HepG2 (cell line): ENCODE measurements around the gene IFRD1. TPM values are rescaled to one million over a fixed set of nuclear protein-coding genes. Genes with fewer than 3 reads are reported as not detected.

Source experiments
- ARHGAP35 ChIP-seq: sonication (generic); formaldehyde crosslinking; IDR thresholded peaks from 2 replicates; pipeline ENCODE4 v1.9.0; 2022; ENCODE audit warnings: mild to moderate bottlenecking, inconsistent platforms, moderate library complexity, missing genetic modification reagents, borderline replicate concordance
- CBX5 ChIP-seq: sonication (generic); formaldehyde crosslinking; IDR thresholded peaks from 2 replicates; pipeline ENCODE4 v1.4.0; 2020; ENCODE audit warnings: missing genetic modification reagents, borderline replicate concordance
- EED ChIP-seq: sonication (generic); formaldehyde crosslinking; IDR thresholded peaks from 2 replicates; pipeline ENCODE4 v1.5.0; 2020; ENCODE audit warnings: mild to moderate bottlenecking, missing genetic modification reagents
- ELF3 ChIP-seq: IDR thresholded peaks from 2 replicates; pipeline ENCODE4 v1.6.1; 2016; ENCODE audit warnings: missing genetic modification reagents, missing compliant biosample characterization
- HNF1B ChIP-seq: sonication (generic); formaldehyde crosslinking; IDR thresholded peaks from 2 replicates; pipeline ENCODE4 v1.5.1; 2020; ENCODE audit warnings: mild to moderate bottlenecking, moderate library complexity, missing genetic modification reagents
- HNF4A ChIP-seq: sonication (generic); formaldehyde crosslinking; IDR thresholded peaks from 2 replicates; pipeline ENCODE4 v1.4.0; 2020; ENCODE audit warnings: missing genetic modification reagents
- HOXA7 ChIP-seq: sonication (generic); formaldehyde crosslinking; IDR thresholded peaks from 2 replicates; pipeline ENCODE4 v1.8.1; 2022; ENCODE audit warnings: mild to moderate bottlenecking, missing genetic modification reagents, moderate library complexity
- SIX4 ChIP-seq: sonication (generic); formaldehyde crosslinking; IDR thresholded peaks from 2 replicates; pipeline ENCODE4 v1.4.0; 2020; ENCODE audit warnings: missing genetic modification reagents
- ZBTB46 ChIP-seq: sonication (generic); formaldehyde crosslinking; IDR thresholded peaks from 2 replicates; pipeline ENCODE4 v1.4.0; 2020; ENCODE audit warnings: mild to moderate bottlenecking, missing genetic modification reagents, borderline replicate concordance
- ZFP62 ChIP-seq: sonication (generic); formaldehyde crosslinking; IDR thresholded peaks from 2 replicates; pipeline ENCODE4 v1.4.0; 2020; ENCODE audit warnings: missing genetic modification reagents
- ZFYVE20 ChIP-seq: sonication (generic); formaldehyde crosslinking; IDR thresholded peaks from 2 replicates; pipeline ENCODE4 v1.8.0; 2023; ENCODE audit warnings: low read depth, mild to moderate bottlenecking, moderate library complexity, missing genetic modification reagents, borderline replicate concordance
- ZGPAT ChIP-seq: IDR thresholded peaks from 2 replicates; pipeline ENCODE4 v1.6.1; 2016; ENCODE audit warnings: mild to moderate bottlenecking
- ZNF180 ChIP-seq: sonication (generic); formaldehyde crosslinking; IDR thresholded peaks from 2 replicates; pipeline ENCODE4 v1.4.0; 2020; ENCODE audit warnings: low read depth, missing genetic modification reagents, borderline replicate concordance
- ZNF367 ChIP-seq: sonication (generic); formaldehyde crosslinking; IDR thresholded peaks from 2 replicates; pipeline ENCODE4 v1.4.0; 2020; ENCODE audit warnings: missing genetic modification reagents, borderline replicate concordance
- ZNF431 ChIP-seq: sonication (generic); formaldehyde crosslinking; IDR thresholded peaks from 2 replicates; pipeline ENCODE4 v1.9.0; 2022; ENCODE audit warnings: missing genetic modification reagents, low read depth, mild to moderate bottlenecking, borderline replicate concordance
- ZNF564 ChIP-seq: sonication (generic); formaldehyde crosslinking; IDR thresholded peaks from 2 replicates; pipeline ENCODE4 v1.8.1; 2023; ENCODE audit warnings: mild to moderate bottlenecking, missing genetic modification reagents
- ZSCAN21 ChIP-seq: sonication (generic); formaldehyde crosslinking; IDR thresholded peaks from 2 replicates; pipeline ENCODE4 v1.8.0; 2022; ENCODE audit warnings: mild to moderate bottlenecking, missing genetic modification reagents, moderate library complexity, borderline replicate concordance
- polyA plus RNA-seq, 8 experiments: library from polyadenylated mRNA; depleted of rRNA in 3 of 8; stranded (reverse) in 7 of 8; unstranded in 1 of 8; fragments of >200 nt; fragmentation: Illumina TruSeq in 4 of 8; extraction: Trizol in 4 of 8; gene quantifications; 2 replicates each; pipeline versions ENCODE4 v1.2.1 to v1.2.3, GENCODE V29; 2011 to 2016; ENCODE audit warnings: low read depth in 4 of 8, missing spikeins in 1 of 8, mixed read lengths in 1 of 8; ENCODE audit not compliant: insufficient read depth in 1 of 8
- total RNA-seq, 5 experiments: library from RNA; depleted of rRNA; stranded (reverse); fragments of >200 nt; fragmentation: Illumina TruSeq; extraction: Trizol; gene quantifications; 2 replicates each; pipeline ENCODE4 v1.2.3, GENCODE V29; 2016; ENCODE audit warnings: low read depth in 1 of 5
- TF ChIP-seq, protein P1 (sequence below): sonication (generic); formaldehyde crosslinking; IDR thresholded peaks from 2 replicates; pipeline ENCODE4 v1.5.1; 2020; ENCODE audit warnings: missing genetic modification reagents, mild to moderate bottlenecking, borderline replicate concordance

IFRD1 gene
- total and polyA plus RNA-seq, 2 of the 13 experiments (the other 11 are each of a cell fraction or from before 2014, with no cell fraction given), result 50.9 to 55.5 TPM

GRCh38 chr7:112450807-112451761 is 824 bp downstream of the IFRD1 start (continued):
- 0 out of 2 replicates have a peak, but pooled peaks have one; percentile 28 for TF ChIP-seq ZBTB46 (CRISPR knock-in tag)
- no peak for TF ChIP-seq ZNF180 (CRISPR knock-in tag)
- TF ChIP-seq EED (CRISPR knock-in tag), result 0 out of 2 replicates have a peak, but pooled peaks have one; percentile 75
- no peak for TF ChIP-seq HOXA7
- TF ChIP-seq ARHGAP35 (CRISPR knock-in tag), result no peak
- TF ChIP-seq, protein P1, sequence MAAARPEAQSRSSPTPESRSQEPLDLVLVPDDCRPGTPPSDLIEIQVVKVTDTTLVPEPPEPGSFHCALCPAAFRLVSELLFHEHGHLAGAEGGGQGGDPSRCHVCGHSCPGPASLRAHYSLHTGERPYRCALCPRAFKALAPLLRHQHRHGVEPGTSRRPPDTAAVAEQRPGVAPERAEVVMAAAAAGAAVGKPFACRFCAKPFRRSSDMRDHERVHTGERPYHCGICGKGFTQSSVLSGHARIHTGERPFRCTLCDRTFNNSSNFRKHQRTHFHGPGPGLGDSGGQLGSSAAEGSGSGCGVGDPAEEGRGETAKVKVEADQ (CRISPR knock-in tag), result no peak; the same call in 1 of the 2 replicates
- TF ChIP-seq ZFP62 (CRISPR knock-in tag), result peak; percentile 82; the same call in 1 of the 2 replicates
- TF ChIP-seq ELF3 (CRISPR knock-in tag), result peak; percentile 20; the same call in 1 of the 2 replicates
- TF ChIP-seq CBX5 (CRISPR knock-in tag), result no peak
- TF ChIP-seq ZFYVE20 (CRISPR knock-in tag), result no peak
- TF ChIP-seq HNF1B (CRISPR knock-in tag), result peak; percentile 69; the same call in 1 of the 2 replicates
- peak; percentile 57 for TF ChIP-seq ZGPAT (CRISPR knock-in tag)
- no peak for TF ChIP-seq ZNF367
- peak; percentile 64; the same call in 1 of the 2 replicates for TF ChIP-seq HNF4A (CRISPR knock-in tag)
- TF ChIP-seq ZNF431 (CRISPR knock-in tag), result no peak; the same call in 1 of the 2 replicates
- TF ChIP-seq ZNF564, result no peak
- TF ChIP-seq SIX4 (CRISPR knock-in tag), result peak; percentile 51; the same call in 1 of the 2 replicates
- 0 out of 2 replicates have a peak, but pooled peaks have one; percentile 41 for TF ChIP-seq ZSCAN21 (CRISPR knock-in tag)
